ENCODE results near the gene PKD1. TPM values are rescaled to one million over a fixed set of nuclear protein-coding genes. Genes with fewer than 3 reads are reported as not detected.

The PKD1 gene
- total and polyA plus RNA-seq, 2 of the 13 experiments (the other 11 are each of a cell fraction or from before 2014, with no cell fraction given): 22.1 to 23.0 TPM

GRCh38 chr16:2160915-2161551 is 25.3 kb upstream of the PKD1 start (continued):
- no peak for TF ChIP-seq ZNF318 (CRISPR knock-in tag; IDR thresholded peaks at IDR 0.05)
- no peak for TF ChIP-seq NCOA1 (CRISPR knock-in tag; IDR thresholded peaks at IDR 0.05)
- TF ChIP-seq CENPBD1 (CRISPR knock-in tag; IDR thresholded peaks at IDR 0.05; ENCODE audit: borderline replicate concordance, low read depth): no peak
- no peak for TF ChIP-seq ZNF589 (CRISPR knock-in tag; conservative IDR thresholded peaks at IDR 0.05)
- no peak for TF ChIP-seq GATAD1 (CRISPR knock-in tag; IDR thresholded peaks at IDR 0.05)
- no peak for TF ChIP-seq ZNF556 (CRISPR knock-in tag; IDR thresholded peaks at IDR 0.05; ENCODE audit: borderline replicate concordance)
- TF ChIP-seq TIGD3 (CRISPR knock-in tag; IDR thresholded peaks at IDR 0.05; ENCODE audit: borderline replicate concordance): no peak
- TF ChIP-seq HNRNPK (IDR thresholded peaks at IDR 0.05; ENCODE audit: low read depth, low read length, poor library complexity, severe bottlenecking): peak; percentile 80
- no peak for TF ChIP-seq ATF4 (CRISPR knock-in tag; IDR thresholded peaks at IDR 0.05)
- TF ChIP-seq KLF11 (CRISPR knock-in tag; IDR thresholded peaks at IDR 0.05): no peak
- no peak for TF ChIP-seq SRSF1 (optimal IDR thresholded peaks at IDR 0.05; ENCODE audit: low read depth, low read length)
- TF ChIP-seq PATZ1 (CRISPR knock-in tag; IDR thresholded peaks at IDR 0.05): peak; percentile 28
- TF ChIP-seq ZBTB34 (CRISPR knock-in tag; IDR thresholded peaks at IDR 0.05): no peak
- peak; percentile 25; the same call in 1 of the 2 replicates for TF ChIP-seq PHF21A (CRISPR knock-in tag; IDR thresholded peaks at IDR 0.05)
